ENCODE data around the gene ADCY1.

ADCY1 gene

GRCh38 chr7:45652630-45653029 is 78.5 kb downstream of the ADCY1 start:
- DNase-seq (ENCODE audit: low spot score), result no peak

GRCh38 chr7:45653209-45653907 is 79.2 kb downstream of the ADCY1 start:
- no peak for DNase-seq (ENCODE audit: low spot score)

GRCh38 chr7:45654341-45654740 is 80.2 kb downstream of the ADCY1 start:
- no peak for DNase-seq (ENCODE audit: low spot score)

- no peak for DNase-seq (ENCODE audit: low spot score)
These were observed 81.4 kb downstream of the ADCY1 start for GRCh38 chr7:45655539-45655938.

GRCh38 chr7:45656431-45656830 is 82.3 kb downstream of the ADCY1 start:
- no peak for DNase-seq (ENCODE audit: low spot score)

GRCh38 chr7:45657136-45657889 is 83.1 kb downstream of the ADCY1 start:
- no peak for DNase-seq (ENCODE audit: low spot score)

GRCh38 chr7:45657890-45658715 is 83.9 kb downstream of the ADCY1 start:
- DNase-seq (ENCODE audit: low spot score), result no peak

- no peak for DNase-seq (ENCODE audit: low spot score)
These were observed 84.7 kb downstream of the ADCY1 start for GRCh38 chr7:45658716-45659495.

- no peak for DNase-seq (ENCODE audit: low spot score)
These were observed 85.5 kb downstream of the ADCY1 start for GRCh38 chr7:45659496-45660139.

- no peak for DNase-seq (ENCODE audit: low spot score)
These were observed 86.2 kb downstream of the ADCY1 start for GRCh38 chr7:45660201-45660900.

- DNase-seq (ENCODE audit: low spot score), result no peak
These were observed 86.7 kb downstream of the ADCY1 start for GRCh38 chr7:45660901-45661211.

GRCh38 chr7:45661302-45661995 is 87.3 kb downstream of the ADCY1 start:
- no peak for DNase-seq (ENCODE audit: low spot score)

GRCh38 chr7:45662018-45662417 is 87.8 kb downstream of the ADCY1 start:
- no peak for DNase-seq (ENCODE audit: low spot score)

GRCh38 chr7:45662540-45663166 is 88.5 kb downstream of the ADCY1 start:
- DNase-seq (ENCODE audit: low spot score), result no peak

GRCh38 chr7:45663167-45663921 is 89.2 kb downstream of the ADCY1 start:
- peak; percentile 48 for DNase-seq (ENCODE audit: low spot score)

- no peak for DNase-seq (ENCODE audit: low spot score)
These were observed 89.9 kb downstream of the ADCY1 start for GRCh38 chr7:45663965-45664633.

GRCh38 chr7:45665172-45665571 is 91.0 kb downstream of the ADCY1 start:
- no peak for DNase-seq (ENCODE audit: low spot score)

GRCh38 chr7:45670227-45670626 is 96.1 kb downstream of the ADCY1 start:
- no peak for DNase-seq (ENCODE audit: low spot score)

- DNase-seq (ENCODE audit: low spot score), result no peak
These were observed 96.5 kb downstream of the ADCY1 start for GRCh38 chr7:45670717-45671116.
